Body of pancreas (tissue), 4 donors: ENCODE measurements around the gene PTPRD.

Source experiments
- POLR2A ChIP-seq, 3 donors: fragments of 450-650 bp; IDR thresholded peaks; one replicate each; pipeline ENCODE4 v1.6.1; 2016; ENCODE audit warnings: antibody characterized with exemption in 3 of 3, mild to moderate bottlenecking in 2 of 3
- TF ChIP-seq, protein P1 (sequence below), 7 experiments: fragments of 450-650 bp in 4 of 7; fragments of 200-600 bp in 3 of 7; sonication (generic) in 3 of 7; IDR thresholded peaks; one replicate each; pipeline ENCODE4 v1.5.1; 2016 to 2019; ENCODE audit warnings: antibody characterized with exemption in 7 of 7

- TF ChIP-seq, protein P1, sequence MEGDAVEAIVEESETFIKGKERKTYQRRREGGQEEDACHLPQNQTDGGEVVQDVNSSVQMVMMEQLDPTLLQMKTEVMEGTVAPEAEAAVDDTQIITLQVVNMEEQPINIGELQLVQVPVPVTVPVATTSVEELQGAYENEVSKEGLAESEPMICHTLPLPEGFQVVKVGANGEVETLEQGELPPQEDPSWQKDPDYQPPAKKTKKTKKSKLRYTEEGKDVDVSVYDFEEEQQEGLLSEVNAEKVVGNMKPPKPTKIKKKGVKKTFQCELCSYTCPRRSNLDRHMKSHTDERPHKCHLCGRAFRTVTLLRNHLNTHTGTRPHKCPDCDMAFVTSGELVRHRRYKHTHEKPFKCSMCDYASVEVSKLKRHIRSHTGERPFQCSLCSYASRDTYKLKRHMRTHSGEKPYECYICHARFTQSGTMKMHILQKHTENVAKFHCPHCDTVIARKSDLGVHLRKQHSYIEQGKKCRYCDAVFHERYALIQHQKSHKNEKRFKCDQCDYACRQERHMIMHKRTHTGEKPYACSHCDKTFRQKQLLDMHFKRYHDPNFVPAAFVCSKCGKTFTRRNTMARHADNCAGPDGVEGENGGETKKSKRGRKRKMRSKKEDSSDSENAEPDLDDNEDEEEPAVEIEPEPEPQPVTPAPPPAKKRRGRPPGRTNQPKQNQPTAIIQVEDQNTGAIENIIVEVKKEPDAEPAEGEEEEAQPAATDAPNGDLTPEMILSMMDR (IDR thresholded peaks at IDR 0.05): no peak
- no peak for TF ChIP-seq POLR2A (IDR thresholded peaks at IDR 0.05)
Measured at GRCh38 chr9:10260501-10260900, 352.3 kb downstream of the PTPRD start.
